Lower leg skin (tissue), 4 donors: ENCODE measurements around the gene DLG2. TPM values are rescaled to one million over a fixed set of nuclear protein-coding genes. Genes with fewer than 3 reads are reported as not detected.

ENCODE experiments used
- DNase-seq, 2 donors: peaks; one replicate each; pipeline ENCODE4 v3.0.0-alpha.2; 2019; ENCODE audit warnings: low spot score in 2 of 2
- H3K4me3 ChIP-seq: fragments of 200-600 bp; sonication (generic); 2 replicates; pipeline ENCODE4 v1.5.1; 2017; ENCODE audit warnings: mild to moderate bottlenecking, low read depth; ENCODE audit not compliant: poor library complexity, severe bottlenecking
- POLR2A ChIP-seq, 2 donors: fragments of 450-650 bp; IDR thresholded peaks; one replicate each; pipeline ENCODE4 v1.6.1; 2016 to 2017; ENCODE audit warnings: antibody characterized with exemption in 2 of 2, mild to moderate bottlenecking in 1 of 2, moderate library complexity in 1 of 2
- WGBS, 2 donors: methylation state at CpG; one replicate each; pipeline ENCODE4 v1.1.5; 2018; 5-methylcytosine and 5-hydroxymethylcytosine counted together
- intact Hi-C: fragments of 100-400 bp; cut with DNase I; formaldehyde crosslinking; loops from one replicate; pipeline ENCODE4 v1.15.0; 2023; ENCODE audit warnings: low total_unique reads
- total RNA-seq, 4 donors: library from RNA; depleted of rRNA; stranded (reverse); fragments of >200 nt; gene quantifications; one replicate each; pipeline ENCODE4 v1.1.0, GENCODE V29; 2016
- TF ChIP-seq, protein P1 (sequence below), 3 donors: fragments of 450-650 bp; IDR thresholded peaks; one replicate each; pipeline ENCODE4 v1.5.1; 2016; ENCODE audit warnings: antibody characterized with exemption in 3 of 3, mild to moderate bottlenecking in 3 of 3, moderate library complexity in 2 of 3

Gene DLG2
- total RNA-seq, 4 donors from 2014 or later: 37.6 to 68.3 (median 46.0) TPM

DNA sequence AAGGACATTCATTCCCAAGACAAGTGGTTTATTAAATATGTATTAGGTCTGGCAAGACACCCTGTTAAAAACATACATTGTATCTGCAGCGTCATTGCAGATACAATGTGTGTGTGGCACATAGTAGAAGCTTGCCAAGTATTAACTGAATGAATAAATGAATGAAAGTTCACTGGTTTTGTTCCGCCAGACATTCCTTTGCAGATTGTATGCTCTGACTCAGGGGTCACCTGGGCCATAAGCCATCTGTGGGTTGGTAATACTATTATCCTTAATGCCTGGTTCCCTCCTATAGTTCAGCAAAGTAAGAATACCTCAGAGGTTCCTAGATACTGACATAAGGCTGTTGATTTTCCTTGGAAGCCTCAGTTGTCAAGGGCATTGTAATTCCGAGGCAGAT, 1963.7 kb downstream of the DLG2 start:
- H3K4me3 ChIP-seq: no peak overlapping the region
- TF ChIP-seq POLR2A (IDR thresholded peaks at IDR 0.05): no peak
- WGBS, 2 donors: 82 to 84% methylated on average over 3 of the region's 3 CpGs
- intact Hi-C loops: no loop called here
- DNase-seq: no peak

GRCh38 chr11:83662494-83662893, 1964.7 kb downstream of the DLG2 start:
- 80 to 81% methylated on average over 1 of the region's 1 CpG for WGBS, 2 donors
- no peak for DNase-seq
- intact Hi-C loops: no loop called here
- H3K4me3 ChIP-seq: no peak overlapping the region
- TF ChIP-seq, protein P1, sequence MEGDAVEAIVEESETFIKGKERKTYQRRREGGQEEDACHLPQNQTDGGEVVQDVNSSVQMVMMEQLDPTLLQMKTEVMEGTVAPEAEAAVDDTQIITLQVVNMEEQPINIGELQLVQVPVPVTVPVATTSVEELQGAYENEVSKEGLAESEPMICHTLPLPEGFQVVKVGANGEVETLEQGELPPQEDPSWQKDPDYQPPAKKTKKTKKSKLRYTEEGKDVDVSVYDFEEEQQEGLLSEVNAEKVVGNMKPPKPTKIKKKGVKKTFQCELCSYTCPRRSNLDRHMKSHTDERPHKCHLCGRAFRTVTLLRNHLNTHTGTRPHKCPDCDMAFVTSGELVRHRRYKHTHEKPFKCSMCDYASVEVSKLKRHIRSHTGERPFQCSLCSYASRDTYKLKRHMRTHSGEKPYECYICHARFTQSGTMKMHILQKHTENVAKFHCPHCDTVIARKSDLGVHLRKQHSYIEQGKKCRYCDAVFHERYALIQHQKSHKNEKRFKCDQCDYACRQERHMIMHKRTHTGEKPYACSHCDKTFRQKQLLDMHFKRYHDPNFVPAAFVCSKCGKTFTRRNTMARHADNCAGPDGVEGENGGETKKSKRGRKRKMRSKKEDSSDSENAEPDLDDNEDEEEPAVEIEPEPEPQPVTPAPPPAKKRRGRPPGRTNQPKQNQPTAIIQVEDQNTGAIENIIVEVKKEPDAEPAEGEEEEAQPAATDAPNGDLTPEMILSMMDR (IDR thresholded peaks at IDR 0.05): no peak
- TF ChIP-seq POLR2A (IDR thresholded peaks at IDR 0.05): no peak

- WGBS, 2 donors: 77 to 88% methylated on average over 4 of the region's 4 CpGs
- no peak for TF ChIP-seq POLR2A (IDR thresholded peaks at IDR 0.05)
- TF ChIP-seq, protein P1 (IDR thresholded peaks at IDR 0.05): no peak
- no peak for DNase-seq
- no peak overlapping the region for H3K4me3 ChIP-seq
- intact Hi-C loops: no loop called here
Measured at GRCh38 chr11:83661491-83662350, 1965.4 kb downstream of the DLG2 start.

DNA sequence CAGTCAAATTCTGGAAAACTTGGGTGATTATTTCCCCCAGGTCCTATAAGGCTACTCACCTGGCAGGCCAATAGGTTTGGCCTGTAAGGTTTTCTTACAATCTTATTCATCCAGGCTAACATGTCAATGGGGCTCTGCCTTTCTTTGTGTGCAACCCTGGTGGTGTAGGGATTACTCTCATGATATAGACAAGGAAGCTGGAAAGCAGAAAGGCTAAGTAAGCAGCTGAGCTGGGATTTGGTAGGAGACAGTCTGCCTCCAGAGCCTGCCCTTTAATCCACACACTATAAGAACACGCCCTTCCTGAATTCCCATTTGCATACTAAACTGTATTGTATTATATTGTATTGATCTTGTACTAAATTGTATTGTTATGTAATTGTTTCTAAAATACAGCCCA, 1967.7 kb downstream of the DLG2 start:
- no peak overlapping the region for H3K4me3 ChIP-seq
- DNase-seq: no peak
- WGBS, 2 donors: 96 to 100% methylated on average over 1 of the region's 1 CpG
- intact Hi-C loops: no loop called here
- TF ChIP-seq, protein P1 (IDR thresholded peaks at IDR 0.05): no peak
- no peak for TF ChIP-seq POLR2A (IDR thresholded peaks at IDR 0.05)

- intact Hi-C loops: no loop called here
- H3K4me3 ChIP-seq: no peak overlapping the region
- WGBS, 2 donors: 54% methylated on average over 4 of the region's 4 CpGs
- DNase-seq: no peak
- TF ChIP-seq POLR2A (IDR thresholded peaks at IDR 0.05): no peak
- TF ChIP-seq, protein P1 (IDR thresholded peaks at IDR 0.05): no peak
Measured at GRCh38 chr11:83656796-83657330, 1970.3 kb downstream of the DLG2 start.

GRCh38 chr11:83655976-83656375, 1971.2 kb downstream of the DLG2 start:
- intact Hi-C loops: no loop called here
- 81 to 88% methylated on average over 3 of the region's 3 CpGs for WGBS, 2 donors
- no peak for DNase-seq

More at GRCh38 chr11:83655976-83656375, 1971.2 kb downstream of the DLG2 start:
- no peak overlapping the region for H3K4me3 ChIP-seq
- TF ChIP-seq, protein P1 (IDR thresholded peaks at IDR 0.05): no peak
- TF ChIP-seq POLR2A (IDR thresholded peaks at IDR 0.05): no peak
